Measurements from ENCODE around the gene GRAPL. TPM values are rescaled to one million over a fixed set of nuclear protein-coding genes. Genes with fewer than 3 reads are reported as not detected.
"Not testable (repeated sequence)": the region's sequence is repeated elsewhere in the genome, so short reads cannot be mapped to it uniquely, and the experiment has no call there.

The GRAPL gene
- total RNA-seq, 1 donor, result 5.1 TPM

GRCh38 chr17:19129500-19129899, 2.1 kb downstream of the GRAPL start:
- H3K27me3 ChIP-seq (ENCODE audit: insufficient read depth, low read length); H3K4me1 ChIP-seq (ENCODE audit: insufficient read depth, low read length); H3K4me3 ChIP-seq (ENCODE audit: low read length); H3K9me3 ChIP-seq (ENCODE audit: low read depth, low read length): not testable (repeated sequence)

- H3K4me3 ChIP-seq (ENCODE audit: low read length); H3K9me3 ChIP-seq (ENCODE audit: low read depth, low read length); H3K27me3 ChIP-seq (ENCODE audit: insufficient read depth, low read length); H3K4me1 ChIP-seq (ENCODE audit: insufficient read depth, low read length): not testable (repeated sequence)
Measured at GRCh38 chr17:19131108-19131507, 3.7 kb downstream of the GRAPL start.

- H3K4me1 ChIP-seq (ENCODE audit: insufficient read depth, low read length); H3K4me3 ChIP-seq (ENCODE audit: low read length); H3K9me3 ChIP-seq (ENCODE audit: low read depth, low read length); H3K27me3 ChIP-seq (ENCODE audit: insufficient read depth, low read length): not testable (repeated sequence)
Measured at GRCh38 chr17:19131772-19132171, 4.4 kb downstream of the GRAPL start.

- not testable (repeated sequence) for H3K4me1 ChIP-seq (ENCODE audit: insufficient read depth, low read length); H3K9me3 ChIP-seq (ENCODE audit: low read depth, low read length); H3K27me3 ChIP-seq (ENCODE audit: insufficient read depth, low read length); H3K4me3 ChIP-seq (ENCODE audit: low read length)
Measured at GRCh38 chr17:19133793-19134192, 6.4 kb downstream of the GRAPL start.

GRCh38 chr17:19135391-19135790, 8.0 kb downstream of the GRAPL start:
- not testable (repeated sequence) for H3K27me3 ChIP-seq (ENCODE audit: insufficient read depth, low read length); H3K9me3 ChIP-seq (ENCODE audit: low read depth, low read length); H3K4me1 ChIP-seq (ENCODE audit: insufficient read depth, low read length); H3K4me3 ChIP-seq (ENCODE audit: low read length)

GRCh38 chr17:19136138-19136537, 8.7 kb downstream of the GRAPL start:
- H3K27me3 ChIP-seq (ENCODE audit: insufficient read depth, low read length); H3K4me1 ChIP-seq (ENCODE audit: insufficient read depth, low read length); H3K4me3 ChIP-seq (ENCODE audit: low read length); H3K9me3 ChIP-seq (ENCODE audit: low read depth, low read length): not testable (repeated sequence)

- H3K4me3 ChIP-seq (ENCODE audit: low read length); H3K4me1 ChIP-seq (ENCODE audit: insufficient read depth, low read length); H3K9me3 ChIP-seq (ENCODE audit: low read depth, low read length); H3K27me3 ChIP-seq (ENCODE audit: insufficient read depth, low read length): not testable (repeated sequence)
Measured at GRCh38 chr17:19136605-19137004, 9.2 kb downstream of the GRAPL start.

- H3K9me3 ChIP-seq (ENCODE audit: low read depth, low read length); H3K4me3 ChIP-seq (ENCODE audit: low read length); H3K27me3 ChIP-seq (ENCODE audit: insufficient read depth, low read length); H3K4me1 ChIP-seq (ENCODE audit: insufficient read depth, low read length): not testable (repeated sequence)
Measured at GRCh38 chr17:19137959-19138358, 10.6 kb downstream of the GRAPL start.

- H3K9me3 ChIP-seq (ENCODE audit: low read depth, low read length); H3K4me1 ChIP-seq (ENCODE audit: insufficient read depth, low read length); H3K27me3 ChIP-seq (ENCODE audit: insufficient read depth, low read length); H3K4me3 ChIP-seq (ENCODE audit: low read length): not testable (repeated sequence)
Measured at GRCh38 chr17:19141366-19142155, 14.2 kb downstream of the GRAPL start.

GRCh38 chr17:19142419-19142818, 15.0 kb downstream of the GRAPL start:
- not testable (repeated sequence) for H3K4me1 ChIP-seq (ENCODE audit: insufficient read depth, low read length); H3K4me3 ChIP-seq (ENCODE audit: low read length); H3K9me3 ChIP-seq (ENCODE audit: low read depth, low read length); H3K27me3 ChIP-seq (ENCODE audit: insufficient read depth, low read length)

- not testable (repeated sequence) for H3K4me1 ChIP-seq (ENCODE audit: insufficient read depth, low read length); H3K9me3 ChIP-seq (ENCODE audit: low read depth, low read length); H3K27me3 ChIP-seq (ENCODE audit: insufficient read depth, low read length); H3K4me3 ChIP-seq (ENCODE audit: low read length)
Measured at GRCh38 chr17:19143097-19143777, 15.8 kb downstream of the GRAPL start.

- not testable (repeated sequence) for H3K4me3 ChIP-seq (ENCODE audit: low read length); H3K9me3 ChIP-seq (ENCODE audit: low read depth, low read length); H3K27me3 ChIP-seq (ENCODE audit: insufficient read depth, low read length); H3K4me1 ChIP-seq (ENCODE audit: insufficient read depth, low read length)
Measured at GRCh38 chr17:19144373-19144772, 17.0 kb downstream of the GRAPL start.

- H3K27me3 ChIP-seq (ENCODE audit: insufficient read depth, low read length); H3K4me3 ChIP-seq (ENCODE audit: low read length); H3K9me3 ChIP-seq (ENCODE audit: low read depth, low read length); H3K4me1 ChIP-seq (ENCODE audit: insufficient read depth, low read length): not testable (repeated sequence)
Measured at GRCh38 chr17:19145471-19145870, 18.1 kb downstream of the GRAPL start.

GRCh38 chr17:19150678-19151615, 23.6 kb downstream of the GRAPL start:
- H3K4me3 ChIP-seq (ENCODE audit: low read length); H3K9me3 ChIP-seq (ENCODE audit: low read depth, low read length); H3K4me1 ChIP-seq (ENCODE audit: insufficient read depth, low read length); H3K27me3 ChIP-seq (ENCODE audit: insufficient read depth, low read length): not testable (repeated sequence)

GRCh38 chr17:19157628-19158027, 30.2 kb downstream of the GRAPL start:
- H3K4me1 ChIP-seq (ENCODE audit: insufficient read depth, low read length); H3K4me3 ChIP-seq (ENCODE audit: low read length); H3K27me3 ChIP-seq (ENCODE audit: insufficient read depth, low read length); H3K9me3 ChIP-seq (ENCODE audit: low read depth, low read length): not testable (repeated sequence)

Data from mononuclear cell (primary cell).